Stimulated activated CD8-positive, alpha-beta memory T cell treated with anti-CD3 and anti-CD28 coated beads, Interleukin-7, amount 100 ng/mL, for 4 hours (primary cell): ENCODE data around the gene RNF223.
"Not testable (repeated sequence)": the region's sequence is repeated elsewhere in the genome, so short reads cannot be mapped to it uniquely, and the experiment has no call there.

ENCODE experiments used
- DNase-seq, 2 donors: peaks; one replicate each; pipeline ENCODE4 v3.0.0-alpha.2; 2020; ENCODE audit warnings: low read depth in 2 of 2

The RNF223 gene

DNA sequence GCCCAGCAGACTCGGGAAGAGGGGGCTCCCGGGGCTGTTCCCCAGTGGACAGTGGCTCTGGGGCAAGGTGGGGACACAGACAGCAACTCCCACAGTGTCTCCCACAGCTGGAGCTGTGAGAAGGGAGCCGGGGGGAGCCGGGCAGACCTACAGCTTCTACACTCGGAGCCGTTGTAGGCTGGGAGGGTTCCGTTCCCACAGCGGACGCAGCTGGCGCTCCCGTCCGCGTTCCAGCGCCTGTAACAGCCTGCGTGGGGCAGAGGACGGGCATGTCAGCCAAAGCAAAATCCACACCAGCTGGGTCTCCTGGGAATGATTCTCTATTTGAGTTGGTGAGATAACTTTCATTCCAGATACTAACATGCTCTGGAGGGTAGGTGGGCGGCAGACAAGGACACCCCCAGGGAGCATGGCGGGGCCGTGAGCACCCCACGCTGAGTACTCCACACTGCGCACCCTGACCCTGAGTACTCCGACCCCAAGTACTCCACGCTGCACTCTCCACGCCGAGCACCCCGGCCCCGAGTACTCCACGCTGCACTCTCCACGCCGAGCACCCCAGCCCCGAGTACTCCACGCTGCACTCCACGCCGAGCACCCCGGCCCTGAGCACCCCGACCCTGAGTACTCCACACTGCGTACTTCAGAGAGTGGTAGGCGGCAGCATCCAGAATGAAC is 13.4 kb upstream of the RNF223 start:
- no peak for DNase-seq

DNA sequence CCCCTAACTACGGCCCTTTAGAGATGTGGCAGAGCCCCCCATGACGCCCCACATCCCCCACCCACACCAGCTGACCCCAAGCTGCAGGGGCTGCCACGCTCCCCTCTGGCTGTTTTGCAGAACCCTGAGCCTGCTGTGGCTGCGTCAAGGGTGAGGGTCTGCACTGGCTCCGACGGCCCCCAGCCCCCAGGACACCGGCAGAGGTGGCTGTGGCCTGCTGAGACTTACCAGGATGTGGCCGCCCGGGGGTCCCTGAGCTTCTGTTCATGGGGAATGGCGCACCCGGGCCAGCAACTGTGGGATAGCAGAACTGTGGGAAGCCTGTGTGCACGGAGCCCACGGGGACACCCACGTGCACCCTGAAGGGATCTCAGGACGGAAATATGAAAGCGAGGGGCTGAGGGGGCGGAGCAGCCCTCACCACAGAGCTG is 12.8 kb upstream of the RNF223 start:
- no peak for DNase-seq

DNA sequence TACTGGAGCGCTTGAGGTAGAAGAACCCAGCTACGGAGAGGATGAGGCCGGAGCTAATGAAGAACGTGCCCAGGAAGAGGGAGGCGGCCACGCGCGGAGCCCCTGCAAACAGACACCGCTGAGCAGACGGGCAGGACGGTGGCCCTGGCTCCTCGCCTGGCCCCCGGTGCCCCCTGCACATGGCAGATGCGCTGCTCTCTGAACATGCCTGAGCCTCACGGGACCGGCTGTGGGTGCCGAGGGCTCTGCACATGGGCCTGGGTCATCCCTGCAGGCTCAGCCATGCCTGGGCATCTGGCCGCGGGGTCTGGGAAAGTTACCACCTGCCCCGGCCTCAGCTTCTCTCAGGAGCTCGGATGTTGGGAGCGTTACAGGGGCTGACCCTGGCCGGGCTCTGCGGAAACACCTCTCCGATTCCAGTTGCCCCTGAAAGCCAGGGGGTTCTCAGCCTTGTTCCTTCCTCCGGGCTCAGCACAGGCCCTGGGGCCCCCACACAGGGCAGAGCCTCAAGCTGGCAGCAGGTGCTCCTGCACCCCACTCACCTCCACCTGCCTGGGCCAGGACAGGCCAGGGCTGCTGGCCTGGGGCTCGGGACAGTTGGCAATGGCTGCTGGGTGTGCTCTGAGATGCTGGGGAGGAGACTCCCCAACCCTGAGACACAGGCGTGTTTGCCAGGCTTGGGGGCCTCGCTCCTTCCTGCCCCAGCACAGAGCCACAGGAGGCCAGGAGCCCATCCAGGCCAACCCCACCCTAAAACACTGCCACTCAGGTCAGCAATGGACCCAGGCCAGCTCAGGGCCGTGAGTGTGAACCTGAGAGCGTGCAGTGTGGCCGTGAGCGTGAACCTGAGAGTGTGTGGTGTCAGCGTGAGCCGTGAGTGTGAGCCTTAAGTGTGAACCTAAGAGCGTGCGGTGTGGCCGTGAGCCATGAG is 12.1 kb upstream of the RNF223 start:
- DNase-seq = no peak

DNA sequence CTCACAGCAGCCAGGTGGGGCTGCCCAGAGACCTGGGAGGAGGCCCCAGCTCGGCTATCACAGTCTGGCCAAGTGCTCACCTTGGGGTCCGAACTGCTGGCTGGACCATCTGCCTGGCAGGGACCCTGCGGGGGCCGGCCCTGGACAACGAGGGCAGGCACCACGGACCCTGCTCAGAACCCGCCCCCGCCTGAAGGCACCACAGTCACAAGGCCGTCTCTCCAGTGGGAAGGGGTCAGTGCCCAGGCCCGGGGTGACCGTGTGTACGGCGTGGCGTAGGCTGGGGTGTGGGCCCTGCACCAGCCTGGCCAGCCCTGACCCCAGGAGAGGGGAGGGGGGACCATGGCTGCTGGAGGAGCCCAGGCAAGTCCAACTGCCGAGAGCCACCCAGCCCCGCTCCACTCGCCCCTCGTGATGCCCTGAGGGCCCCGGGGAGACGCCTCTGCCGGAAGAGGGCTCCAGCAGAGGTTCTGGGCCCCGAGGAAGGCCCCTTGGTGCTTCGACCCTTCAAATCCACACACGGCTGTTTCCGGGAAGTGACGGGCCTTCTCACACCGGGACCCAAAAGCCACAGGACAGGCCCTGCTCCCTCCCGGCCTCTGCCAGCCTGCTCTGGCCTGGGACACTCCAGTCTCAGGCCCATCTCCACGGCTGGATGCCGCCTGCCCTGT is 11.2 kb upstream of the RNF223 start:
- DNase-seq = no peak

DNA sequence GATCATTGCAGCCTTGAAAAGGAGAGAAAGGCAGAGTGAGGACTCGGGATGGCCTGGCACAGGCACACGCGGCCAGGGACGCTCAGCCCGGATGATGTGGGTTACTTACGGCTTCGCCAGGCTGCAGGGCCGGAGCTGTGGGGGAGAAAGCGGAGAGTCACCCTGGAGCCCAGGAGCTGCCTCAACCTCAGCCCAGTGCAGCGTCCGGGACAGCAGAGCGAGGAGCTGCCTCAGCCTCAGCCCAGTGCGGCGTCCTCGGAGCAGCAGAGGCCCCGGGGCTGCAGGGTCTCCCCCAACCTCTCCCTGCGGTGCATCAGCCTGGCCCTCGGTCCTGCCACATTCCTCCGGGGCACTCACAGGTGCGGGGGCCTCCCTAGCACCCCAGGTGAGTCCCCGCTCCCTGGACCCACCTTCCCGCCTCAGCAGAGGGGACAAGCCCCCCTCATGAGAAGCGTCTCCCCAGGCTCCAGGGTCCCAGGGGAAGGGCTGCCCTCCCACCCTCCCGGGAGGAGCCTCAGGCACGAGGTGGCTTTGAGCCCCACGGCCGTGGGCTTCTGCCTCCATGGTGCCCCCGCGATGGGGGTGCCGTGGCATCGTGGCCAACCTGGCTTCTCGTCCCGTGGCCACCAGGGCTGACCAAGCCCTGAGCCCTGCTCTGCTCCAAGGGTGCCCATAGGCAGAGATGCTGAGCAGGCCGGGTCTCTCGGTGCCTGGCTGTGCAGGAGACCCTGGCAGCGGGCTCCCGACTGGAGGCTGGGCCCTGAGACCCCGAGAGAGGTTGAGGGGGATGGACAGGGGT is 10.5 kb upstream of the RNF223 start:
- DNase-seq = no peak

DNA sequence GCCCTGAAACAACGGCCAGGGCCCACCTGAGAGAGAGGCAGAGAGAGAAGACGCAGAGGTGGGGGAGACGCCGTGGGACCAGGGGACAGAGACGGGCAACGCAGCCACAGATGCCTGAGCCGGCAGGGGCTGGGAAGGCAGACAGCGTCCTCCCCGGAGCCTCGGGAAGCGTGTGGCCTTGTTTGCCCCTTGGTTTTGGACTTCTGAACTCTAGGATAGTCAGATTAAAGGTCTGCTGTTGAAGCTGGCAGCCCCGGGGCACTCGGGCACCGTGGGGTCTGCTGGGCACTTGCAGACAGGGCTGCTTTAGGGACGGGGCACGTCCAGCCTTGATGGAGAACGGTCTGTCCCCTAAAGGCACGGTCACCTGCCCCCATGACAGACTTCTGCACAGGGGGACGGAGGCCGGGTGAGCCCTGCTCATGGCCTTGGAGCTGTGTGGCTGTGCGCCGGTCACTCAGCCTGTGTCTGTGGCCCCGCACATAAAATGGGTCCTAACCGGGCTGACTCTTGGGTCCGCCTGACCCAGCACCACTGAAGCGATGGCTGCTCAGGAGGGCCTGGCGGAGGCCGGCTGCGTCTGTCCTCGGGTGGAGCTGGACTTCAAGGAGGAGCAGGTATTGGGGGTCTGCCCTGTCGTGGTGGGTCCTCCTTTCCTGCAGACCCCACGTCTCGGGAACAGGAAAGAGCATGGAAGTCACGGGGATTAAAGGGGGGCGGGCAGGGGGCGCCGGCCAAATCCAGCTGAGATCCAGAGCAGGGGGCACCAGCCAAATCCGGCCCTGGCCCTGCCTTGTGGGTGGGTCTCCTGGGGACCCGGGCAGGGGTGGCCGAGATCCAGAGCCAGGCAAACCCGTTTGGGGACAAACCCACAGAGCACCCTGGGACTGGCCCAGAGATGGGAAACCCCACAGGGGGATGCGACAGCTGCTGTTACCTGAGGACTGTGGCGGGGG is 9.6 kb upstream of the RNF223 start:
- no peak for DNase-seq

DNA sequence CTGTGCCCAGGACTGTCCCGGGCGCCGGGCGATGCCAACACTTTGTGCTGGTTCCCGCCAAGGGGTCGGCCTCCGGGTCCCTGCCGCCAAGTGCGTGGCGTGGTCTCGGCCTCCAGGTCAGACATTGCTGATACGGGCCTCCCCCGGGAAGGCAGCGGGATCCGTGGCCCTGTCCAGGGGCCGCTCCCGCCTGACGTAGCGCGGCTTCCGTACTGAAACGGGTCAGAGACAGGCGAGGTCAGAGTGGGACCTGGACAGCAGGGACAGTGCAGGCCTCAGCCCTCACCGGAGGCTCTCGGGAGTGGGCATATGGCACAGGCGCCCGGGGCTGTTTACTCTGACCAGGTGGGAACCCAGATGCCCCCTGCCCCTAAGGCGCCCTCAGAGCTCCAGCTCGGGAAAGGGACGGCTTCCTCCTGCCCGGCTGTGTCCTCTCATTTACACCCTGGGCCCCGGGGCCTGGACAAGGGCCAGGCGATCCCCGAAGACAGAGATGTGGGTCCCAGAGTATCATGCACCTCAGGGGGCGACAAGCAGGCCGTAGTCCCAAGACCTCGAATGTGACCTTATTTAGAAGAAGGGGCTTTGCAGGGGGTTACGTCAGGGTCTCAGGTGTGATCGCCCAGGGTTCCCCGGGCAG is 8.8 kb upstream of the RNF223 start:
- no peak for DNase-seq

DNA sequence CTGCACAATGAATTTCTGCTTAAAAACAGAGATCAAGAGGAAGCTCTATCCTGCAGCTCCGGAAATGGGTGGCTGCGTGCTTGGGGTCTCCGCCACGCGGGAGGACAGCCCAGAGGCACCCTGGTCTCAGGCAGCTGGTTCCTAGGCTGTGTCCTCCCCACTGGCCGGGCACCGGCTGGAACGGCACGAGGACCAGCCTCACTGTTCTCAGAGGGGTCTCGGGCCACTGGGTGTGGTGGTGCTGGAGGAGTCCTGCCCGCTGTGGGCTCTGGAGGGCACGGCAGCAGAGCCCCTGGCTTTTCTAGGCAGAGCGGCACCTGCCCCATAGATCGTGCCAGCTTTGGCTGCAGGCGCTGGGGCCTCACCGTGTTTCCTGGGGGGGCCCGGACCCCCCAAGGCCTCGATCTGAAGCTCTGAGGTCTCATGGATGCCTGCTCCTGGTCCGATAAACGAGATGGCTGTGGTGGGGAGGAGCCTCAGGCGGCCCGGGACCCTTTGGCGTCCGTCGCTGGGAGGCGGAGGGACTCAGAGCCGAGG is 8.2 kb upstream of the RNF223 start:
- DNase-seq = no peak

DNA sequence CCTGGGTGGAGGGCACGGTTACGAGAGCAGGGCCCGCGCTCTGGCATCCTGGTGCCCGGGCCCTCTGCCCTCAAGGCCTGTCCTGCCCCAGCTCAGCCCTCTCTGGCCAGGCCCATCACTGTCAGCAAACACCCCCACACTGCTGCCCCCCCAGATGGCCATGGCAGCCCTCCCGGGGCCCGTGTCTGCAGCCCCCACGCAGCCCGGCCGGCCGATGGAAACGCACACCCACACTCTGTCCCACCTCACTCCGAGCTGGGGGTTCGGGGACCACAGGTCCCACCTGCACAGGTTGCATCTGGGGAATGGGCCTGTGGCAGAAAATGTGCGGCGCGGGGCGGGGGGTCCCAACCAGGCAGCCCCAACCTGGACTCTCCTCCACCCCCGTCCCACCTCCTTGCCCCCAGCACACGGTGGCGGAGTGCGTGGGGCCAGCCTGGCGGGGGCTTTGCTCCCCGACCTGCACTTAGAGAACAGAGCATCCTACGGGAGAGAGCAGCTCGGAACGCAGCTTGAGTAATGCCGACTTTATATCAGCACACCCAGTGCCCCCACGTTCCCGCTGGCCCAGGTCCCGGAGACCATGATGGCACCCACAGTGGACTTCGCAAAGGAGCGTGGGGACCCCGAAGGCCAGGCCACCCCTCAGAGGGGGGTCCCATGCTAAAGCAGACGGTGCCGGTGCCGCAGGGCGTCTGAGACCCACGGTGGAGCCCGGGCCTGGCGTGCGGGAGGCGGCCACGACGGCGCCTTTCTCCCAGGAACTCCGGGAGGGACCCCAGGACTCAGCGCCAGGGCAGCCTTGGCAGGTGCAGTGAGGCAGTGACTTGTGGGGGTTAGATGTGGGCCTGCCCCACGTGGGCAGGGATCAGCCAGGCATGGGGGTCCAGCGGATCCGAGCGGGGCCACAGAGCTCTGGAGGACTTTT is 7.5 kb upstream of the RNF223 start:
- no peak for DNase-seq

DNA sequence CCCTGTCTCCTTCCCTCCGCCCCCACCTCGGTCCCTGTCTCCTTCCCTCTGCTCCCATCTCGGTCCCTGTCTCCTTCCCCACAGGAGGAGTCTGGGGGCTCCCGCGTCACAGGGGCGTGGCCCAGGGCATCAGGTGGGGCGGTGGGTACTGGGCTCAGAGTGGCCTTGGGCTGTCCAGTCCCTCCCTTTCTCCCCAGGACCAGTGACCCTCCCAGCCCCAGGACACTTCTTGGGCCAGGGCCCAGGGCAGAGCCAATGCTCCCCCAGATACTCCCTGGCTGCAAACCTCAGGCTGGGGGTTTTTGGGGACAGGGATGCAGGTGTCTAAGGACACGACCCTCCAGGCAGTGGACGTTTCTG is 6.8 kb upstream of the RNF223 start:
- no peak for DNase-seq

DNA sequence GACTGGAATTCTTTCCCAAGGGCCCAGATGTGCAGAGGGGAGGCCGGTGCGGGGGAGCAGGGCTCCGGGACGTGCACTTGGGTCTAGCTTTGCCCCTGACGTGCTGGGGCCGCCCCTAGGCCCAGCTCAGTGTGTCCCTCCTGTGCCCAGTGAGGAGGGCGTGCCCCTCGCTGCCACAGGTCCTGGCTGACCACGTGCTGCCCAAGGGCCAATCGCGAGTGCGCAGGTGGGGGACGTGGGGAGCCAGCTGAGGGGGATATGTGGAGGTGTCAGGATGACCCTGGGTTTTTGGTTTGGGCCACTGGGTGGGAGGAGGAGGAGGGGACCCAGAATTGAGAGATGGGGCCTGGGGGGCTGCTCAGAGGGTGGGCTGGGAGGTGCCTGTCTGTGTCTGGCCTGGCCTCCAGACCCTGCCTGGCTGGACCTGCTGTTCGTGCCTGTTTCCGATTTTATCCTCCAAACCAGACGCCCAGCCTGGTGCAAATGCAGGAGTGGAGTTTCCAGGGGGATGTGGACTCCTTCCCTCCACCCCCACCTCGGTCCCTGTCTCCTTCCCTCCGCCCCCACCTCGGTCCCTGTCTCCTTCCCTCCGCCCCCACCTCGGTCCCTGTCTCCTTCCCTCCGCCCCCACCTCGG is 6.1 kb upstream of the RNF223 start:
- no peak for DNase-seq

DNA sequence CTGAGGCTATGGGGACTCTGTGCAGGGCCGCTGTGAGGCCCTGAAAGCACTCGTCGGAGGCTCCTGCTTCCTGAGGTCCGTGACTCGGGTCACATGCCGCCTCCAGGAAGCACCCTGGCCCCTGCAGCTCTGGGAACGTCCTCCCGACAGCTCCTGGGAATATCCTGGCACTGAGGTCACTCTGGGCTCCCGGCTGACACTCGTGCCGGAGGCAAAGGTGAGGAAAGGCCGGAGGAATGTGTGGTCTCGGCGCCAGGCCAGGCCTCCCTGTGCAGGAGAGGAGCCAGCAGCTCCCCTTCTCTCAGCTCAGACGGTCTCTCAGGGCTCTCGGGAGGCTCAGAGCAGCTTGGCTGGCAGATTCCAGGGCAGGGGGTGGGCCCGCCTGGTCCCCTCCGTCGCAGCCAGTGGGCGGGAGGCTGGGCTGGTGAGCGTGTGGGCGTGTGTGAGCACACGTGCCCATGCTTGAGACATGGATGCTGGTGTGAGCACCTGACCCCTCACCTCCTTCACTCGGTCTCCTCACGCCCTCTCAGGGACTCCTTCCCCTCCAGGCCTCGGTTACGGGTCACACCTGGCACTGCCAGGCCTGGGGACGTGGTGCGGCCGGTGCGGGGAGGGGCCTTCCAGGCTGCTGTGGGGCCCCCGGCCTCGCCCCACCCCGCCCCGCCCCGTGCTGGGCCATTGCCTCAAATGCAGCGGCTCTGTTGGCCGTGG is 5.5 kb upstream of the RNF223 start:
- DNase-seq = peak in 1 of 2 donors; percentile 44

DNA sequence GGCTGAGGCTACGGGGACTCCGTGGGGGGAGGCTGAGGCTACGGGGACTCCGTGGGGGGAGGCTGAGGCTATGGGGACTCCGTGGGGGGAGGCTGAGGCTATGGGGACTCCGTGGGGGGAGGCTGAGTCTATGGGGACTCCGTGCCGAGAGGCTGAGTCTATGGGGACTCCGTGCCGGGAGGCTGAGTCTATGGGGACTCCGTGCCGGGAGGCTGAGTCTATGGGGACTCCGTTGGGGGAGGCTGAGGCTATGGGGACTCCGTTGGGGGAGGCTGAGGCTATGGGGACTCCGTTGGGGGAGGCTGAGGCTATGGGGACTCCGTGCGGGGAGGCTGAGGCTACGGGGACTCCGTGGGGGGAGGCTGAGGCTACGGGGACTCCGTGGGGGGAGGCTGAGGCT is 3.3 kb upstream of the RNF223 start:
- not testable (repeated sequence) for DNase-seq

DNA sequence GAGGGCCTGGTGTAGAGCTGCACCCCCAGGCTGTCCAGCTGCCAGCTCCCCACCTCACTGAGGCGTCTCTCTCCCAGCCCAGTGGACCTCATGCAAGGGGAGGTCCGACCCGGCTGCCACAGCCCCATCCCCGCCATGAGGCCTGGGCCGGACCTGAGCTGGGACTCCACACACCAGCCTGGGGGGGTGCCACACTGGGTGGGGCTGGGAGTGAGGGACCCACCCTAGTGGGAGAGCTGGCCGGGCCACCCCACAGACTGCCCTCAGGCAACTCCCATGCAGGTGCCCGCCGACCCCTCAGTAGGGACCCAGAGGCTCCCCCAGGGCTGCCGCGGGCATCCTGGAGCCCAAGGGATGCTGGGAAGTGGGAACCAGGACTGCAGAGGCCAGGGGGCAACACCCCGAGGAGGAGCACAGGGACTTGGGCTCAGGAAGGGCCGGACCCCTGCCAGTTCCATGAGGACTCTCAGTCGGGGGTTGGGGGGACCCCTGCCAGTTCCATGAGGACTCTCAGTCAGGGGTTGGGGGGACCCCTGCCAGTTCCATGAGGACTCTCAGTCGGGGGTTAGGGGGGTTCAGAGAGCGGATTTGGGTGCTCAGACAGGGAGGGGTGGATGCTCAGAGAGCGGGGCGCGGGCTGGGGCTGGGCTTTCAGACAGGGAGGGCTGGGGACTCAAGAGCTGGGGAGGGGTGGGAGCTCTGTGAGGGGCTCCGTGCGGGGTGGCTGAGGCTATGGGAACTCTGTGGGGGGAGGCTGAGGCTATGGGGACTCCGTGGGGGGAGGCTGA is 1.2 kb upstream of the RNF223 start:
- DNase-seq = no peak

DNA sequence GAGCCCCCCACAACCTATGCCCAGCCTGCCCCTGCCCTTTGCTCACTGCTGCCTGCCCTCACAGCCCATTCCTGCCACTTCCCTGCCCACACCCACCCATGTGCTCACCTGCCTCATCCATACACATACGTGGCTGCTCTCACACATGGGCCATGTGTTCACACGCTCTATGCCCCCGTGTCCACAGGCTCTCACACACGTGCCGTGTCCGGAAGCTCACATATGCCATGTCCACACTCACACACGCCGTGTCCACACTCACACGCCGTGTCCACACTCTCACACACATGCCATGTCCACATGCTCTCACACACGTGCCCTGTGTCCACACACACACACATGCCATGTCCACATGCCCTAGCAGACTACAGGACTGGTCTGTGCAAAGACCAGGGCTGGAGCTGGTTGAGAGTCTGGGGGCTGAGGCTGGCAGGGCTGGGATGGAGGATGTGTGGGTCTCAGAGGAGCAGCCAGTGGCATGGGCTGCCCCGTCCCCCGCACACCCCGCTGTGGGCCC is 583 bp upstream of the RNF223 start:
- DNase-seq = no peak
